Heart right ventricle (tissue), 16 donors: Measurements from ENCODE around the gene ACVRL1. TPM values are rescaled to one million over a fixed set of nuclear protein-coding genes. Genes with fewer than 3 reads are reported as not detected.

Experiments used
- ATAC-seq, 8 donors: fragments of 200-7000 bp; cut with Tn5 transposase; one replicate each; pipeline ENCODE4 v1.9.1; 2020; ENCODE audit warnings: mild to moderate bottlenecking in 8 of 8, moderate library complexity in 8 of 8, moderate number of reproducible peaks in 1 of 8
- DNase-seq, 2 donors: peaks; one replicate each; pipeline ENCODE4 v3.0.0-alpha.2; 2020
- H3K27ac ChIP-seq, 10 donors: fragments of 200-600 bp; sonication (generic) in 2 of 10; one replicate each; pipeline versions ENCODE4 v1.5.0 to v1.8.0; 2020 to 2022; ENCODE audit warnings: mild to moderate bottlenecking in 3 of 10
- H3K27me3 ChIP-seq, 7 donors: fragments of 200-600 bp; one replicate each; pipeline ENCODE4 v1.8.0; 2021 to 2022; ENCODE audit warnings: mild to moderate bottlenecking in 2 of 7
- H3K36me3 ChIP-seq, 9 donors: fragments of 200-600 bp; sonication (generic) in 1 of 9; one replicate each; pipeline versions ENCODE4 v1.5.0 to v1.8.0; 2020 to 2022; ENCODE audit warnings: mild to moderate bottlenecking in 2 of 9
- H3K4me1 ChIP-seq, 9 donors: fragments of 200-600 bp; sonication (generic) in 1 of 9; one replicate each; pipeline versions ENCODE4 v1.5.0 to v1.8.0; 2020 to 2022; ENCODE audit warnings: mild to moderate bottlenecking in 4 of 9
- H3K4me3 ChIP-seq, 10 donors: fragments of 200-600 bp; sonication (generic) in 2 of 10; one replicate each; pipeline versions ENCODE4 v1.5.0 to v1.8.0; 2020 to 2022; ENCODE audit warnings: mild to moderate bottlenecking in 7 of 10, moderate library complexity in 2 of 10
- H3K9me3 ChIP-seq, 11 donors: fragments of 200-600 bp in 10 of 11; sonication (generic) in 2 of 11; one replicate each; pipeline versions ENCODE4 v1.5.0 to v1.8.0; 2013 to 2022; ENCODE audit warnings: mild to moderate bottlenecking in 2 of 11, control low read depth in 1 of 11, moderate library complexity in 1 of 11
- WGBS, 2 donors: extraction: QIAGEN DNeasy Blood & Tissue Kit; methylation state at CpG; one replicate each; pipeline ENCODE4 v1.1.7; 2013; ENCODE audit warnings: inconsistent platforms in 1 of 2; 5-methylcytosine and 5-hydroxymethylcytosine counted together
- intact Hi-C, 10 donors: fragments of 100-400 bp; cut with DNase I; formaldehyde crosslinking; loops; one replicate each; pipeline versions ENCODE4 v1.11.1 to v1.14.2; 2022
- polyA plus RNA-seq, 2 donors: library from polyadenylated mRNA; stranded (reverse); fragments of 200-250 nt; gene quantifications; one replicate each; pipeline ENCODE4 v1.2.3, GENCODE V29; 2013
- total RNA-seq, 10 donors: library from RNA; stranded (reverse); fragmentation: NEBNext Ultra II Directional in 3 of 10; extraction: Animal tissue kit (Norgen Biotek cat#: 25700) in 3 of 10; gene quantifications; one replicate each; pipeline versions ENCODE4 v1.2.1 to v1.2.4, GENCODE V29; 2021 to 2023
- TF ChIP-seq, protein P1 (sequence below), 9 donors: fragments of 200-600 bp; sonication (generic) in 2 of 9; IDR thresholded peaks; one replicate each; pipeline versions ENCODE4 v1.5.0 to v1.8.0; 2021 to 2022; ENCODE audit warnings: antibody characterized with exemption in 9 of 9, mild to moderate bottlenecking in 5 of 9, moderate library complexity in 1 of 9
- donor health status: Arrhythmogenic right ventricular cardiomyopathy.
- donor health status: ischemic (EF 13 %, LVEDD 7.1; RV severe dilation, severe dysfunction).
- donor health status: healthy with polysubstance abuse.
- donor health status: DM: no; HTN: yes; CAD: no.
- donor health status: DM: no; HTN: no; CAD: no.
- donor health status: ischemic (EF 25% LVEDD 6.9; RV normal size, moderate dysfunction).
- donor health status: ischemic (EF 25% LVEDD 5.7; RV mildly dilated, moderate dysfunction).
- donor health status: healthy.
- donor health status: DM: yes; HTN: yes; CAD: no.
- donor health status: Ischemic cardiomyopathy.
- donor health status: ischemic (EF 35%, LVEDD 5.7; RV mildly dilated, moderate dysfunction).
- donor health status: nonischemic (EF 11% LVEDD 7.7; RV severe dilation, severe dysfunction).
- donor health status: DM: yes; HTN: yes; CAD: no.
- donor health status: PGD.
- donor health status: ischemic (EF 29% LVEDD 5.4; RV normal size, mild dysfunction).
- donor health status: nonischemic (EF 23%, LVEDD 6.1; RV moderate dilation, normal function).

The ACVRL1 gene
- total and polyA plus RNA-seq, 12 donors, result 16.6 to 68.0 (median 30.4) TPM

DNA sequence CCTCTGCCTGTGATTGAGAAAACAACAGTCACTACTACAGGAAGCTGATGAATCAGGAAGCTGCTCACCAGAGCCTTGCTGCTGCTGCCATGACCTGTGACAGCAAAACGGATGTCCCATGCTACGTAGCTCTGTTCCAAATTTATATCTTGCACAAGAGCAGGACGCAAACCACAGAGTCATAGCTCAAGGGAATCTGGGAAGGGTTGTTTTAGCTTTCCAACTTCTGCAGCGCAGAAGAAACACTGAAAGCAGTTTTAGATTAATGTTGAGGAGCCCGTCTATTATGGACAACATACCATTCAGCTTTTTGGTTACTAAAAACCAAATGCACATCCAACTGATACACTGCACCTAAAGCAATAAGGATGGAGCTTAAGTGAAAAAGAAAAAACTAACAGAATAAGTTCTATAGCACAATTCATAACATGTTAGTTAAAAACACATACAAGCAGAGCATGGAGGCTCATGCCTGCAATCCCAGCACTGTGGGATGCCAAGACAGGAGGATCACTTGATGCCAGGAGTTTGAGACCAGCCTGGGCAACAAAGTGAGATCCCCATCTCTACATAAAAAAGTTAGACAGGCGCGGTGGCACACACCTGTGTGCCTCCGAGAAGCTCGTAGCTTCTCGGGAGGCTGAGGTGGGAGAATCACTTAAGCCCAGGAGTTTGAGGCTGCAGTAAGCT is 21.1 kb upstream of the ACVRL1 start:
- intact Hi-C loops, result loop anchor here in 1 of 10 donors (5.0 kb wide), 1 partner anchor 36 kb away; no protein-coding TSS in a partner anchor
- H3K4me3 ChIP-seq, result peak overlapping the region in 1 of 10 donors; percentile 30
- no peaks in the 10 kb centered on the region for H3K36me3 ChIP-seq
- peaks cover 0 to 16% (median 0%) of the 10 kb centered on the region in 7 donors for H3K27me3 ChIP-seq
- TF ChIP-seq, protein P1, sequence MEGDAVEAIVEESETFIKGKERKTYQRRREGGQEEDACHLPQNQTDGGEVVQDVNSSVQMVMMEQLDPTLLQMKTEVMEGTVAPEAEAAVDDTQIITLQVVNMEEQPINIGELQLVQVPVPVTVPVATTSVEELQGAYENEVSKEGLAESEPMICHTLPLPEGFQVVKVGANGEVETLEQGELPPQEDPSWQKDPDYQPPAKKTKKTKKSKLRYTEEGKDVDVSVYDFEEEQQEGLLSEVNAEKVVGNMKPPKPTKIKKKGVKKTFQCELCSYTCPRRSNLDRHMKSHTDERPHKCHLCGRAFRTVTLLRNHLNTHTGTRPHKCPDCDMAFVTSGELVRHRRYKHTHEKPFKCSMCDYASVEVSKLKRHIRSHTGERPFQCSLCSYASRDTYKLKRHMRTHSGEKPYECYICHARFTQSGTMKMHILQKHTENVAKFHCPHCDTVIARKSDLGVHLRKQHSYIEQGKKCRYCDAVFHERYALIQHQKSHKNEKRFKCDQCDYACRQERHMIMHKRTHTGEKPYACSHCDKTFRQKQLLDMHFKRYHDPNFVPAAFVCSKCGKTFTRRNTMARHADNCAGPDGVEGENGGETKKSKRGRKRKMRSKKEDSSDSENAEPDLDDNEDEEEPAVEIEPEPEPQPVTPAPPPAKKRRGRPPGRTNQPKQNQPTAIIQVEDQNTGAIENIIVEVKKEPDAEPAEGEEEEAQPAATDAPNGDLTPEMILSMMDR (IDR thresholded peaks at IDR 0.05), result no peak
- H3K9me3 ChIP-seq, result peaks cover 0 to 7% (median 0%) of the 10 kb centered on the region in 11 donors
- ATAC-seq (peak; percentile 92 to 97 (median 96)), DNase-seq (peak; percentile 57 to 90)
- peak overlapping the region in 9 of 10 donors; percentile 17 to 81 (median 76) for H3K27ac ChIP-seq
- 55% methylated on average over 10 of the region's 10 CpGs for WGBS, 2 donors
- peaks cover 3 to 30% (median 12%) of the 10 kb centered on the region in 9 donors for H3K4me1 ChIP-seq

GRCh38 chr12:51887476-51888315 is 19.6 kb upstream of the ACVRL1 start, which contains the start of gene ANKRD33:
Gene ANKRD33, plus strand, starts transcription at chr12:51888103. Its CDS starts 84 bp downstream, at chr12:51888187.
- no peak within 1 kb of the TSS for H3K4me3 ChIP-seq
- WGBS, 2 donors, result 47 to 53% methylated on average over 41 of the region's 41 CpGs
- intact Hi-C loops, result loop anchor here in 1 of 10 donors (5.0 kb wide), 1 partner anchor 35 kb away; no protein-coding TSS in a partner anchor
- H3K9me3 ChIP-seq, result no peaks in the 10 kb centered on the region
- ATAC-seq (peak in 4 of 8 donors; percentile 7 to 52 (median 14)), DNase-seq (no peak)
- TF ChIP-seq, protein P1 (IDR thresholded peaks at IDR 0.05), result no peak
- H3K4me1 ChIP-seq, result peaks cover 3 to 30% (median 12%) of the 10 kb centered on the region in 9 donors
- H3K27me3 ChIP-seq, result peaks cover 0 to 16% (median 0%) of the 10 kb centered on the region in 7 donors
- peak within 1 kb of the TSS in 2 of 10 donors; percentile 21 to 81 for H3K27ac ChIP-seq
- no peaks in the 10 kb centered on the region for H3K36me3 ChIP-seq

- intact Hi-C loops, result loop anchor here in 1 of 10 donors (5.0 kb wide), 1 partner anchor 34 kb away; no protein-coding TSS in a partner anchor
- Histone ChIP-seq H3K9me3 (no peaks in the 10 kb centered on the region), H3K4me3 (no peak overlapping the region), H3K27me3 (peaks cover 0 to 16% (median 0%) of the 10 kb centered on the region in 7 donors), H3K4me1 (peaks cover 3 to 30% (median 12%) of the 10 kb centered on the region in 9 donors), H3K27ac (no peak overlapping the region), H3K36me3 (no peaks in the 10 kb centered on the region)
- DNase-seq (no peak), ATAC-seq (no peak)
- TF ChIP-seq, protein P1 (IDR thresholded peaks at IDR 0.05), result no peak
- WGBS, 2 donors, result 71 to 74% methylated on average over 15 of the region's 15 CpGs
These were observed 18.7 kb upstream of the ACVRL1 start for GRCh38 chr12:51888316-51889215.
